CD4-positive, alpha-beta T cell treated with Interleukin-15 for 4 hours (primary cell): ENCODE measurements around the gene PLEKHA5.
A peak's percentile ranks its signal among the peaks of the same experiment; 100 is the strongest.
"Not testable (repeated sequence)": the region's sequence is repeated elsewhere in the genome, so short reads cannot be mapped to it uniquely, and the experiment has no call there.

ENCODE experiments used
- DNase-seq: peaks from one replicate; pipeline ENCODE4 v3.0.0-alpha.2; 2020; ENCODE audit warnings: low spot score

The PLEKHA5 gene

DNA sequence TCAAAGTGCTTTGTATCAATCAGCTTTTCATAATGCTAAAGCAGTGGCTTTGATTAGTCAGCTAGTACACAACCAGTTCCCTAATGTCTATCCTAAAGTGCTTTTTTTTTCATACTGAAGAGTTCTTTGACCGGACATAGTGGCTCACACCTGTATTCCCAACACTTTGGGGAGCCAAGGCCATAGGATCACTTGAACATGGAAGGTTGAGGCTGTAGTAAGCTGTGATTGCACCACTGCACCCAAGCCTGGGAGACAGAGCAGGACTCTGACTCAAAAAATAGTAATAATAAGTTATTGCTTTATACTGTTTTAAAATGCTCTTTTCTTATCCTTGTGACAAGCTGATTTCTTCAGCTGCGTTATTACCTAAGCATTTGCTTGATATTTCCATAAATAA lies 155.1 kb downstream of the PLEKHA5 start:
- no peak for DNase-seq

- no peak for DNase-seq
Observed at GRCh38 chr12:19285793-19286448, 156.4 kb downstream of the PLEKHA5 start.

DNA sequence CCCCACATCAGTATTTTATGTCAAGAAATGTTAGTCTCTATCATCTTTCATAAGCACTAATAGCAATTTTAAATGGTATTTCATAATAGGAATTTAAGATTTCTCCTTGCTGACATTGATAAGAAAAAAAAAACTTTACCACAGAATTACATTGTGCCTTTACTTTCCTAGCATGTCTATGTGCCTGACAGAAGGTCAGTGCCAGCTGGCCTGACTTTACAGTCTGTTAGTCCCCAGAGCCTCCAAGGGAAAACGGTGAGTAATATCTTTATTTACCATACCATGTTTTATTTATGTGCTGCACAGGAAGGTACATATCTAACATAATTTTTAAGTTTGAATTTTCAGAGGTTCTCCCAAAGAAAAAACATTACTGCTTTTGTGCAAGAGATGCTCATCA lies 157.8 kb downstream of the PLEKHA5 start:
- DNase-seq: no peak

- DNase-seq: no peak
Observed at GRCh38 chr12:19288161-19288560, 158.6 kb downstream of the PLEKHA5 start.

DNA sequence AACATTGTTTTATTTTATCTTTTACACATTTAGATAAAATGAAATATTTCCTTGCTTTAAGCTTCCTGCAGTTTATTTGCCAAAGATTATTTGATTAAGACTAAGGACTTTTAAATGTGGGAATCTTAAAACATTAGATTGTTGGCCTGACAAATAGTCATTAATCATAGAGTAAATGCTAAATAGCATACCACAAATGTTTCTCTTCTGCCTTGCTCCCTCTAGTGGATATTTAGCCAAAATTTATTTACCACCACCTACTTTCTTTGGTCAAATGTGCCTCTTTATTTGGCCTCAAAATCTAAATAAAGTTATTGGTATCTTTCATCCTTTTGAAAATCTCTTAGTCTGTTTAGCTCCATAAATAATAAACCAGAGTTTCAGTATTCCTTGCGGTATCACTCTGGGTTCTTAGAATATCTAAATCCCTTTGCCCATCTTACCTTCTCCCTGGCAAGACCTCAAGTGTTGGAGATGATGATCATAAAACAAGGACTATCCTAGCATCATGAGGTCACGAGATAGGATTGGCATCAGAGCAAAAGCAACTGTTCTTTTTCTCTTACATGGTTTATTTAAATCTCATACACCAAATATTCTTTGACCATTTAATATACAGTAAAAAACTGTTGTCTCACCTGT lies 159.2 kb downstream of the PLEKHA5 start:
- peak; percentile 16 for DNase-seq

- no peak for DNase-seq
Observed at GRCh38 chr12:19298836-19299605, 169.5 kb downstream of the PLEKHA5 start.

GRCh38 chr12:19299765-19300164 lies 170.2 kb downstream of the PLEKHA5 start:
- DNase-seq: no peak

GRCh38 chr12:19301223-19301622 lies 171.7 kb downstream of the PLEKHA5 start:
- DNase-seq: no peak

- no peak for DNase-seq
Observed at GRCh38 chr12:19301688-19302087, 172.2 kb downstream of the PLEKHA5 start.

GRCh38 chr12:19302100-19302640 lies 172.6 kb downstream of the PLEKHA5 start:
- DNase-seq: no peak

DNA sequence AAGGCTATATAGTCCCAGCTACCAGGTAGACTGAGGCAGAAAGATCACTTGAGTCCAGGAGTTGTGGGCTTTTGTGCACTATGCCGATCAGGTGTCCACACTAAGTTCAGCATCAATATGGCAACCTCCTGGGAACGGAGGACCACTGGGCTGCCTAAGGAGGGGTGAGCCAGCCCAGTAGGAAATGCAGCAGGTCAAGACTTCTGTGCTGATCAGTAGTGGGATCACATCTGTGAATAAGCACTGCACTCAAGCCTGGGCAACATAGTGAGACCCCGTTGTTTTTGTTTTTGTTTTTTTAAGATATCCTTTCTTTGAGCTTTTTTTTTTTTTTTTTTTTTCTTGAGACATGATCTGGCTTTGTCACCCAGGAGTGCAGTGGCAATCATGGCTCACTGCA lies 174.0 kb downstream of the PLEKHA5 start:
- no peak for DNase-seq

GRCh38 chr12:19304149-19304750 lies 174.7 kb downstream of the PLEKHA5 start:
- DNase-seq: no peak

- not testable (repeated sequence) for DNase-seq
Observed at GRCh38 chr12:19305621-19306020, 176.1 kb downstream of the PLEKHA5 start.

GRCh38 chr12:19306366-19306765 lies 176.8 kb downstream of the PLEKHA5 start:
- no peak for DNase-seq

- DNase-seq: no peak
Observed at GRCh38 chr12:19307451-19307850, 177.9 kb downstream of the PLEKHA5 start.

- no peak for DNase-seq
Observed at GRCh38 chr12:19311165-19311564, 181.6 kb downstream of the PLEKHA5 start.

GRCh38 chr12:19312637-19313036 lies 183.1 kb downstream of the PLEKHA5 start:
- DNase-seq: no peak

DNA sequence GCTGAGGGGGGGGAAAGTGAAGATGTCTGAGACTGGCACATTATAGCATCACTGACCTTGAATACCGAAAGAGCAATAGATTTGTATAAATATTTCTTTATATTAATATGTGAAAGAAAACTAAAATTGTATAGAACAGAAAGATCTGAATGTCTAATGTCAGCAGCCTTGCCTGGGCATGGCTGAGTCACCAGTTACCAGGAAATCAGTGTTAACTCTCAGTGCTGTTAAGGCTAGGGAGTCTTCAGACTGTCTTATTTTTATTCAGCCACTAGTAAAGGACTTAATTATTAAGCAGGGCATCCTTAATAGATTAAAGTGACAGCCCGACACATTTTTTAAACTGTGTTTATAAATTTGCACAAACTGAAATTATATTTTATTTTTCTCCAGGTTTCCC lies 186.9 kb downstream of the PLEKHA5 start:
- DNase-seq: no peak

GRCh38 chr12:19322376-19322775 lies 192.8 kb downstream of the PLEKHA5 start:
- DNase-seq: no peak

GRCh38 chr12:19323805-19324204 lies 194.3 kb downstream of the PLEKHA5 start:
- no peak for DNase-seq

- no peak for DNase-seq
Observed at GRCh38 chr12:19326102-19326501, 196.6 kb downstream of the PLEKHA5 start.

GRCh38 chr12:19332196-19332595 lies 202.7 kb downstream of the PLEKHA5 start:
- DNase-seq: no peak

DNA sequence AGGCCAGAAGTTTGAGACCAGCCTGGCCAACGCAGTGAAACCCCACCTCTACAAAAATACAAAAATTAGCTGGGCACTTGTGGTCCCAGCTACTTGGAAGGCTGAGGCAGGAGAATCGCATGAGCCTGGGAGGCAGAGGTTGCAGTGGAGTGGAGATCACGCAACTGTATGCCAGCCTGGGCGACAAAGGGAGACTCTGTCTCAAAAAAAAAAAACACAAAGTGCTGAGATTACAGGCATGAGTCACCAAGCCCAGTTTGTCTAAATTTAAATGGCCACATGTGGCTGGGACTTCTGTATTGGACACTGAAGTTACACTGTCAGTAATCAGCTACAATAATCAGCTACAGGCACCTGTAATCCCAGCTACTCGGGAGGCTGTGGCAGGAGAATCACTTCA lies 208.9 kb downstream of the PLEKHA5 start:
- no peak for DNase-seq
